WTC11 (cell line): Measurements from ENCODE around the gene WRAP73. TPM values are rescaled to one million over a fixed set of nuclear protein-coding genes. Genes with fewer than 3 reads are reported as not detected.

Source experiments
- ATAC-seq: fragments of 200-7000 bp; cut with Tn5 transposase; 2 replicates; pipeline ENCODE4 v1.10.0; 2021; ENCODE audit warnings: mild to moderate bottlenecking, moderate library complexity
- CTCF ChIA-PET: fragments of 300-600 bp; sonication (Branson Sonifier 250); formaldehyde crosslinking; loops from one replicate; lab custom pipeline; 2021; ENCODE audit warnings: antibody characterized with exemption; lab: Charles Lee
- POLR2A ChIA-PET: fragments of 350-600 bp; sonication (Branson Sonifier 250); formaldehyde crosslinking; loops from one replicate; lab custom pipeline; 2021; ENCODE audit warnings: antibody characterized with exemption; lab: Charles Lee
- DNase-seq: peaks from one replicate; pipeline ENCODE4 v3.0.0; 2021; ENCODE audit warnings: low spot score
- H3K27ac Mint-ChIP-seq: 2 replicates; pipeline ENCODE4 v1.8.0; 2021; ENCODE audit warnings: mixed read lengths
- H3K27me3 Mint-ChIP-seq: 2 replicates; pipeline ENCODE4 v1.8.0; 2021; ENCODE audit warnings: low read depth, mild to moderate bottlenecking, moderate library complexity, mixed read lengths
- H3K36me3 Mint-ChIP-seq: 2 replicates; pipeline ENCODE4 v1.8.0; 2021; ENCODE audit warnings: mixed read lengths
- H3K4me1 Mint-ChIP-seq: 2 replicates; pipeline ENCODE4 v1.8.0; 2022; ENCODE audit warnings: mixed read lengths
- H3K4me3 Mint-ChIP-seq: 2 replicates; pipeline ENCODE4 v1.8.0; 2021; ENCODE audit warnings: mild to moderate bottlenecking, moderate library complexity, mixed read lengths
- H3K9me3 Mint-ChIP-seq: 2 replicates; pipeline ENCODE4 v1.8.0; 2021; ENCODE audit warnings: mixed read lengths
- CDX4 ChIP-seq: fragments of 250-450 bp; sonication (Bioruptor Pico); IDR thresholded peaks from 2 replicates; pipeline ENCODE4 v1.9.0; 2021; ENCODE audit warnings: moderate library complexity, mild to moderate bottlenecking, inconsistent platforms, borderline replicate concordance
- CTCF ChIP-seq: fragments of 200-600 bp; IDR thresholded peaks from 2 replicates; pipeline ENCODE4 v1.8.0; 2022; ENCODE audit warnings: antibody characterized with exemption
- FOXP1 ChIP-seq: sonication (generic); formaldehyde crosslinking; IDR thresholded peaks from 2 replicates; pipeline ENCODE4 v1.8.0; 2022; ENCODE audit warnings: missing genetic modification reagents, mild to moderate bottlenecking, moderate library complexity, borderline replicate concordance
- GTF2I ChIP-seq: fragments of 250-450 bp; sonication (Bioruptor Pico); conservative IDR thresholded peaks from 2 replicates; pipeline ENCODE4 v1.4.0; 2021; ENCODE audit warnings: mild to moderate bottlenecking
- IRF2 ChIP-seq: sonication (generic); formaldehyde crosslinking; IDR thresholded peaks from 2 replicates; pipeline ENCODE4 v1.8.0; 2022; ENCODE audit warnings: low read depth, missing genetic modification reagents, borderline replicate concordance
- NFATC4 ChIP-seq: fragments of 250-450 bp; sonication (Bioruptor Pico); IDR thresholded peaks from 2 replicates; pipeline ENCODE4 v1.9.0; 2021; ENCODE audit warnings: mild to moderate bottlenecking
- TP53 ChIP-seq: sonication (generic); formaldehyde crosslinking; IDR thresholded peaks from 2 replicates; pipeline ENCODE4 v1.8.1; 2023; ENCODE audit warnings: mild to moderate bottlenecking, missing genetic modification reagents
- ZBTB21 ChIP-seq: sonication (generic); formaldehyde crosslinking; IDR thresholded peaks from 2 replicates; pipeline ENCODE4 v1.8.1; 2023; ENCODE audit warnings: mild to moderate bottlenecking, missing genetic modification reagents, borderline replicate concordance
- ZNF416 ChIP-seq: fragments of 250-450 bp; sonication (Bioruptor Pico); IDR thresholded peaks from 2 replicates; pipeline ENCODE4 v1.9.0; 2021; ENCODE audit warnings: mild to moderate bottlenecking, inconsistent platforms
- ZNF671 ChIP-seq: fragments of 250-450 bp; sonication (Bioruptor Pico); IDR thresholded peaks from 2 replicates; pipeline ENCODE4 v1.8.0; 2021; ENCODE audit warnings: mild to moderate bottlenecking
- total RNA-seq: library from RNA; stranded (reverse); gene quantifications from 3 replicates; pipeline ENCODE4 v1.2.3, GENCODE V29; 2021
- TF ChIP-seq, protein P1 (sequence below): sonication (generic); formaldehyde crosslinking; IDR thresholded peaks from 2 replicates; pipeline ENCODE4 v1.8.0; 2023; ENCODE audit warnings: missing genetic modification reagents
- TF ChIP-seq, protein P2 (sequence below): fragments of 250-450 bp; sonication (Bioruptor Pico); IDR thresholded peaks from 2 replicates; pipeline ENCODE4 v2.1.2; 2022; ENCODE audit warnings: mild to moderate bottlenecking, moderate library complexity
- TF ChIP-seq, protein P3 (sequence below): fragments of 250-450 bp; sonication (Bioruptor Pico); IDR thresholded peaks from 2 replicates; pipeline ENCODE4 v1.9.0; 2021; ENCODE audit warnings: mild to moderate bottlenecking, borderline replicate concordance

The WRAP73 gene
- total RNA-seq, 1 experiment from 2014 or later = 39.2 TPM

GRCh38 chr1:3609016-3609768, 40.7 kb downstream of the WRAP73 start:
- H3K27ac Mint-ChIP-seq = peak overlapping the region; percentile 49; the same call in 1 of the 2 replicates
- TF ChIP-seq TP53 = no peak
- TF ChIP-seq IRF2 (CRISPR knock-in tag) = no peak
- TF ChIP-seq ZNF671 = no peak
- TF ChIP-seq, protein P1, sequence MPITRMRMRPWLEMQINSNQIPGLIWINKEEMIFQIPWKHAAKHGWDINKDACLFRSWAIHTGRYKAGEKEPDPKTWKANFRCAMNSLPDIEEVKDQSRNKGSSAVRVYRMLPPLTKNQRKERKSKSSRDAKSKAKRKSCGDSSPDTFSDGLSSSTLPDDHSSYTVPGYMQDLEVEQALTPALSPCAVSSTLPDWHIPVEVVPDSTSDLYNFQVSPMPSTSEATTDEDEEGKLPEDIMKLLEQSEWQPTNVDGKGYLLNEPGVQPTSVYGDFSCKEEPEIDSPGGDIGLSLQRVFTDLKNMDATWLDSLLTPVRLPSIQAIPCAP (CRISPR knock-in tag) = no peak
- TF ChIP-seq, protein P2, sequence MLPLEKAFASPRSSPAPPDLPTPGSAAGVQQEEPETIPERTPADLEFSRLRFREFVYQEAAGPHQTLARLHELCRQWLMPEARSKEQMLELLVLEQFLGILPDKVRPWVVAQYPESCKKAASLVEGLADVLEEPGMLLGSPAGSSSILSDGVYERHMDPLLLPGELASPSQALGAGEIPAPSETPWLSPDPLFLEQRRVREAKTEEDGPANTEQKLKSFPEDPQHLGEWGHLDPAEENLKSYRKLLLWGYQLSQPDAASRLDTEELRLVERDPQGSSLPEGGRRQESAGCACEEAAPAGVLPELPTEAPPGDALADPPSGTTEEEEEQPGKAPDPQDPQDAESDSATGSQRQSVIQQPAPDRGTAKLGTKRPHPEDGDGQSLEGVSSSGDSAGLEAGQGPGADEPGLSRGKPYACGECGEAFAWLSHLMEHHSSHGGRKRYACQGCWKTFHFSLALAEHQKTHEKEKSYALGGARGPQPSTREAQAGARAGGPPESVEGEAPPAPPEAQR = no peak
- TF ChIP-seq NFATC4 (CRISPR knock-in tag) = no peak
- TF ChIP-seq CDX4 = no peak
- H3K4me1 Mint-ChIP-seq = peaks cover 27% of the 10 kb centered on the region
- no peak for ATAC-seq
- ChIA-PET POLR2A (no interaction called here), CTCF (interaction anchor here (0.8 to 2.8 kb wide), 10 partner anchors 10 to 156 kb away, joined by 3 to 15 read pairs (median 6); no protein-coding TSS in a partner anchor)
- H3K36me3 Mint-ChIP-seq = no peaks in the 10 kb centered on the region
- peaks cover 18% of the 10 kb centered on the region for H3K27me3 Mint-ChIP-seq
- peak overlapping the region; percentile 42 for H3K4me3 Mint-ChIP-seq
- no peaks in the 10 kb centered on the region for H3K9me3 Mint-ChIP-seq
- DNase-seq = no peak

- TF ChIP-seq ZNF416 (CRISPR knock-in tag) (no peak), FOXP1 (CRISPR knock-in tag) (no peak), ZBTB21 (CRISPR knock-in tag) (no peak), GTF2I (CRISPR knock-in tag) (no peak), CTCF (no peak)
- TF ChIP-seq, protein P3, sequence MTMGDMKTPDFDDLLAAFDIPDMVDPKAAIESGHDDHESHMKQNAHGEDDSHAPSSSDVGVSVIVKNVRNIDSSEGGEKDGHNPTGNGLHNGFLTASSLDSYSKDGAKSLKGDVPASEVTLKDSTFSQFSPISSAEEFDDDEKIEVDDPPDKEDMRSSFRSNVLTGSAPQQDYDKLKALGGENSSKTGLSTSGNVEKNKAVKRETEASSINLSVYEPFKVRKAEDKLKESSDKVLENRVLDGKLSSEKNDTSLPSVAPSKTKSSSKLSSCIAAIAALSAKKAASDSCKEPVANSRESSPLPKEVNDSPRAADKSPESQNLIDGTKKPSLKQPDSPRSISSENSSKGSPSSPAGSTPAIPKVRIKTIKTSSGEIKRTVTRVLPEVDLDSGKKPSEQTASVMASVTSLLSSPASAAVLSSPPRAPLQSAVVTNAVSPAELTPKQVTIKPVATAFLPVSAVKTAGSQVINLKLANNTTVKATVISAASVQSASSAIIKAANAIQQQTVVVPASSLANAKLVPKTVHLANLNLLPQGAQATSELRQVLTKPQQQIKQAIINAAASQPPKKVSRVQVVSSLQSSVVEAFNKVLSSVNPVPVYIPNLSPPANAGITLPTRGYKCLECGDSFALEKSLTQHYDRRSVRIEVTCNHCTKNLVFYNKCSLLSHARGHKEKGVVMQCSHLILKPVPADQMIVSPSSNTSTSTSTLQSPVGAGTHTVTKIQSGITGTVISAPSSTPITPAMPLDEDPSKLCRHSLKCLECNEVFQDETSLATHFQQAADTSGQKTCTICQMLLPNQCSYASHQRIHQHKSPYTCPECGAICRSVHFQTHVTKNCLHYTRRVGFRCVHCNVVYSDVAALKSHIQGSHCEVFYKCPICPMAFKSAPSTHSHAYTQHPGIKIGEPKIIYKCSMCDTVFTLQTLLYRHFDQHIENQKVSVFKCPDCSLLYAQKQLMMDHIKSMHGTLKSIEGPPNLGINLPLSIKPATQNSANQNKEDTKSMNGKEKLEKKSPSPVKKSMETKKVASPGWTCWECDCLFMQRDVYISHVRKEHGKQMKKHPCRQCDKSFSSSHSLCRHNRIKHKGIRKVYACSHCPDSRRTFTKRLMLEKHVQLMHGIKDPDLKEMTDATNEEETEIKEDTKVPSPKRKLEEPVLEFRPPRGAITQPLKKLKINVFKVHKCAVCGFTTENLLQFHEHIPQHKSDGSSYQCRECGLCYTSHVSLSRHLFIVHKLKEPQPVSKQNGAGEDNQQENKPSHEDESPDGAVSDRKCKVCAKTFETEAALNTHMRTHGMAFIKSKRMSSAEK (CRISPR knock-in tag) = no peak
- H3K27ac Mint-ChIP-seq = no peak overlapping the region
- no peak for DNase-seq
- CTCF ChIA-PET = interaction anchor here (0.8 to 2.2 kb wide), 6 partner anchors 11 to 155 kb away, joined by 3 to 11 read pairs (median 5); no protein-coding TSS in a partner anchor
- POLR2A ChIA-PET = no interaction called here
- no peaks in the 10 kb centered on the region for H3K36me3 Mint-ChIP-seq
- no peak overlapping the region for H3K4me3 Mint-ChIP-seq
- no peak for ATAC-seq
- H3K4me1 Mint-ChIP-seq = peaks cover 17% of the 10 kb centered on the region
- peaks cover 15% of the 10 kb centered on the region for H3K27me3 Mint-ChIP-seq
- no peaks in the 10 kb centered on the region for H3K9me3 Mint-ChIP-seq
Observed at GRCh38 chr1:3608154-3608553, 41.7 kb downstream of the WRAP73 start.
